NCI-H748 treated with DMSO at 0.1 percent for 48 hours (cell line): ENCODE results near the gene OSBPL7.
"Not testable (repeated sequence)": the region's sequence is repeated elsewhere in the genome, so short reads cannot be mapped to it uniquely, and the experiment has no call there.

Source experiments
- DNase-seq: peaks from one replicate; lab custom pipeline; 2025; lab: John Stamatoyannopoulos, UW

The OSBPL7 gene

GRCh38 chr17:47806026-47806912, 15.3 kb downstream of the OSBPL7 start:
- no peak for DNase-seq

- DNase-seq: no peak
Observed at GRCh38 chr17:47804461-47804860, 17.1 kb downstream of the OSBPL7 start.

GRCh38 chr17:47803751-47804150, 17.8 kb downstream of the OSBPL7 start:
- no peak for DNase-seq

GRCh38 chr17:47803201-47803600, 18.4 kb downstream of the OSBPL7 start:
- DNase-seq: no peak

GRCh38 chr17:47802341-47803022, 19.1 kb downstream of the OSBPL7 start:
- DNase-seq: peak; percentile 73

- no peak for DNase-seq
Observed at GRCh38 chr17:47801906-47802305, 19.7 kb downstream of the OSBPL7 start.

- DNase-seq: no peak
Observed at GRCh38 chr17:47801176-47801765, 20.3 kb downstream of the OSBPL7 start.

GRCh38 chr17:47800686-47801085, 20.9 kb downstream of the OSBPL7 start:
- no peak for DNase-seq

GRCh38 chr17:47797797-47798196, 23.8 kb downstream of the OSBPL7 start:
- DNase-seq: no peak

GRCh38 chr17:47792979-47793378, 28.6 kb downstream of the OSBPL7 start:
- no peak for DNase-seq

- DNase-seq: no peak
Observed at GRCh38 chr17:47792457-47792856, 29.1 kb downstream of the OSBPL7 start.

- DNase-seq: no peak
Observed at GRCh38 chr17:47791025-47791424, 30.6 kb downstream of the OSBPL7 start.

- DNase-seq: peak; percentile 43
Observed at GRCh38 chr17:47789611-47790561, 31.7 kb downstream of the OSBPL7 start.

- DNase-seq: no peak
Observed at GRCh38 chr17:47785538-47786123, 36.0 kb downstream of the OSBPL7 start.

GRCh38 chr17:47781397-47781796, 40.2 kb downstream of the OSBPL7 start:
- DNase-seq: no peak

GRCh38 chr17:47778184-47778635, 43.4 kb downstream of the OSBPL7 start:
- DNase-seq: no peak

- peak; percentile 29 for DNase-seq
Observed at GRCh38 chr17:47776330-47777197, 45.0 kb downstream of the OSBPL7 start.

- DNase-seq: no peak
Observed at GRCh38 chr17:47774987-47775580, 46.5 kb downstream of the OSBPL7 start.

GRCh38 chr17:47774331-47774730, 47.3 kb downstream of the OSBPL7 start:
- no peak for DNase-seq

- DNase-seq: not testable (repeated sequence)
Observed at GRCh38 chr17:47773649-47774048, 47.9 kb downstream of the OSBPL7 start.
